ENCODE measurements around the gene GMEB2.
"Not testable (repeated sequence)": the region's sequence is repeated elsewhere in the genome, so short reads cannot be mapped to it uniquely, and the experiment has no call there.

The GMEB2 gene

DNA sequence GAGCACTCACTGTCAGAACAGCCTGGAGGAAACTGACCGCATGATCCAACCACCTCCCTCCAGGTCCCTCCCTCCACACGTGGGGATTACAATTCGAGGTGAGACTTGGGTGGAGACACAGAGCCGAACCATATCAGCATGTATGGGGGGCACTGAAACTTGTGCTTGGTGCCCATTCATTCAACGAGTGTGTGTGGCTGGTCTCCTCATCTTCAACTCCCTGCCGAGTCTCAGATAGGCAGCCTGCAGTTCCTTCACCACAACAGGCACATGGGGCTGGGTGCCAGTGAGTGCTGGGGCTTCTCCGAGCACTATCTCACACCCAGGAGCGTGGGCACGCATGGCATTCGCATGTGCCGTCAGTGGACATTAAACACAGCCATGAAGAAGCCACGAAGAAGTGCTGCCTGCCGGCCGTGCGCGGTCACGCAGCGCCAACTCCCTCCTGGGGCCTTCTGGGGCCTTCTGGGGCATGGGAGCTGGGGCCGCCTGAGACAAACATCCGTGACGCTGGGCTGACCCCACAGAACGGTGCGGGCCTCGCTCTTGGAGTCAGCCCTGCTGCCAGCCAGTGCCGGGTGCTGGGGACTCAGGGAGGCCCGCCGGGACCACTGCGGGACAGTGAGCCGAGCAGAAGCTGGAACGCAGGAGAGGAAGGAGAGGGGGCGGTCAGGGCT lies 30.5 kb upstream of the GMEB2 start:
- DNase-seq (ENCODE audit: low spot score), result no peak

DNA sequence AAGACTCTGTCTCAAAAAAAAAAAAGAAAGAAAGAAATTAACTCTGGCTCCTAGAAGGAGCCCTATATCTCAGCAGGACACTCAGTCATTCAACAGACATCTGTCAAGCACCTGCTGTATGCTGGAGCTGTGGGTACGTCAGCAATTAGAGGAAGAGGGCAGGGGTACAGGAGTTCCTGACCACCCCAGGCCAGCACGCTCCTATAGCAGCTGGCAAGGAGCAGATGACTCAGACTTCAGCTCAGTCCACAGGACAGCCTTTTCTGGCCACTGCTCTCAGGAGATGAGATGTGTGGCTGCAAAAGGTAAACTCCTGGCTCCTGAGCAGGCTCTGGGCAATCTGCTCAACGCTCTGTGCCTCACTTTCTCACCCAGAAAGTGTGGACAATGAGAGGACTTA lies 29.6 kb upstream of the GMEB2 start:
- no peak for DNase-seq (ENCODE audit: low spot score)

DNA sequence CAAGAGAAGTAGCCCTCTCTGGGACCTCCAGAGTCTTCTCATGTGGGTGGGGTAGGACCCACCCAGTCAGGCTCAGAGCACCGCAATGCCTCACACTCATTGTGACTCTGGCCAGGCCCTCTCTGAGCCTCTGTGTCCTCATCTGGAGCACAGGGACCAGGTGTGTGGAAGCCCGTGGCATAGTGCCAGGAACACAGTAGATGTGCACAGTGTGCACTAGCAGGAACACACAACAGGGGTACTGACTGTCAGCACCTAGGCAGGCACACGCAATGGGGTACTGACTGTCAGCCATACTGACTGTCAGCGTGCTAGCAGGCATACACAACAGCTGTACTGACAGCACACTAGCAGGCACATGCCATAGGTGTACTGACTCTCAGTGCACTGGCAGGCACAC lies 28.3 kb upstream of the GMEB2 start:
- no peak for DNase-seq (ENCODE audit: low spot score)

DNA sequence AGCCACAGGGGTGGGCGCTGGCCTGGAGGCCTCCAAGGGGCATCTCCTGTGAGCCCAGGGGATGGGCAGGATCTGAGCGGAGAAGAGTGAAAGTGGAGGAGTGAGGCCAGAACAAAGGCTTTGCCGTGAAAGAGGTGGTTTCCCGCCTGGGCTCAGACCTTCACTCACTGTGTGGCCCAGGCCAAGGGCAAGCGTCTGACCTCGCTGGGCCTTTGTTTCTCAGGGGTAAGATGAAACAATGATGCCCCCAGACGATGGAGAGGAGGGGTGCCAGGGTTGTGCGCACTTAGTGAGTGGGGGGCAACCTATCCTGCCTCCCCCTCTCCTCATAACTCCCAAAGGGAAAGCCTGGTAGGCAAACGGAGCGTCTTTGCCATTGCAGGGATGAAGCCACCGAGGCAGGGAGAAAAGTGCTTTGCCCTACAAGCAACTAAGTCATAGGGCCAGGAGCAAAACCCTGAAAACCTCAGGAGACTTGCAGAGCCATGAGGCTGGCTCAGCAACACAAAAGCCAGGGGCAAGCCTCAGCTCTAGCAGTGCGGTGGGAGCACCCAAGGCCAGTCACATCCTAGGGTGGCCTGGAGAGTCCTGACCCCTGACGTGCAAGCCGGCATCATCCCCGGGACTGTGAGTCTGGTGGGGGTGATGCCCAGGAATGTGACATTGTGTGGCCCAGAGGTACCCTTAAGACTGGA lies 27.2 kb upstream of the GMEB2 start:
- DNase-seq (ENCODE audit: low spot score), result no peak

DNA sequence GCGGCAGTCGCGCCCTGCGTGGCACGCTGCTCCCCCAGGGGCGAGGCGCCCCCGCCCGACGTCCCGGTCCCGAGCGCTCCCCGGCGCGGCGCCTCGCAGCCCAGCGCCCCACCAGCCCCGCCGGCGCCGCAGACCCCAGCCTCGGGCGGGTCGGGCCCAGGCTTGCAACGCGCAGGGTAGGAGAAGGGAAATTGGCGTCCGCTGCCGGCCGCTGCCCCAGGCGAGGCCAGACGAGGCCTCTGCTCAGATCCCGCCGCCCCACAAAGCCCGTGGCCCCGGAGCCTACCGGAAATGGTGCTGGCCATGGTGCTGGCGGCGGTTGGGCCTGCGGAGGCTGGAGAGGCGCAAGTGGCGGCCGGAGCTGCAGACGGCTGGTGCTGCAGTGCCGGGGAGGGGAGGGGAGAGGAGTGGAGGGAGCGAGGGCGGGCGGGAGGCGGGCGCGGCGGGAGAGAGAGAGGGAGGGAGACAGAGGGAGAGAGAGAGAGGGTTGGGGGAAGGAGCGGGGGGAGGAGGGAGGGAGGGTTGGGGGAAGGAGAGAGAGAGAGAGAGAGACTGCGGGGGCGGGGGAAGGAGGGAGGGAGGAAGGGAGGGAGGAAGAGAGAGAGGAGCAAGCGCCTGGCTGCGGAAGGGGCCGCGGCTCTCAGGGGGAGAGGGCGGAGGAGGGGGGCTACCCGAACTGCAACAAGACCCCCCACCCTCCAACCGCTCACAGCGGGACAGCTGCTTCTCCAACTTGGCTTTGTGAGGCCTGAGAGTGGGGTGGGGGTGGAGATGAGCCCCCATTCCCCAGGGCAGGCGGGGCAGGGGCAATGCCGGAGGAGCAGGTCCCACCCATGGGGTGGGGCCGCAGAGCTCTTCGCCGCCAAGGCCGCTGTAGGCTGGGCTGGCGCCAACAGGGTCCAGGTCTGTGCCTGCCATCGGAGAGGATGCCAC lies 26.4 kb upstream of the GMEB2 start, which contains the start of gene STMN3:
TSS of gene STMN3 (minus strand) at position 384 of the 933 bp plus-strand sequence. CDS start at position 305, 79 bp downstream.
- peak; percentile 66 for DNase-seq (ENCODE audit: low spot score)

DNA sequence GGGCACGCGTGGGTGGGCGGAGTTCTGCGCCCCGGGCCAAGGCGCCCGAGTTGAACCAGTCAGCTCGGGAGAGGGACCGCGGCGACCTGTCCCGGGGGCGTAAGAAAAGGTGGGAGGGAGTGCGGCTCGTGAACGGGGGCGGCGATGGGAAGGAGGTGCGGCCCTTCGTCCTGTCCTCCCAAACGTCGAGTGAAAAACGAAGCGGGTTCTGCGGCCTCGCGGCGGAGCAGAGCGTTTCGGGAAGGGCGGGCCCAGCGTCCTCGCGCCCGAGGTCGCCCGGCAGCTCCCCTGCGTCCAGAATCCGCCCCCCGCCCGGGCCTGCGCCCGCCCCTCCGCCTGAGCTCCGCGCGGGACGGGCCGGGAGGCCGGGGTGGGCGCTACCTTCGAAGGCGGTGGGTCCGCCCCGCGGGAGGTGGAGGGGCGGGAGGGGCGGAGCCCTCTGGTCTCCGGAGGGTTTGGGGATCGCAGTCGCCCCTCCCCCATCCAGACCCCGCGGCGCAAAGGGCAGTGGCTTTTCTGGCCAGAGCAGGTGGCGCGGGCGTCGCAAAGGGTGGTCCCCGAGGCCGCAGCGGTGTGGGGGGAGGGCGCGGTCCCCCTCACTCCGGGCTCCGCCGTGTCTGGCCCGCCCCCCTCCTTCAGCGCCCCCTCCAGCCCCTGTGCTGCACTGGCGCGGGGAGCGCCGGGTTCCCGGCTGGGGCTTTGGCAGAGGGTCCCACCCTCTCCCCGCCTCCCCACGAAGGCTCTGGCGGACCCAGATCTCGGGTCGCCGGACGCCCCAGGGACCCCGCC lies 25.5 kb upstream of the GMEB2 start:
- DNase-seq (ENCODE audit: low spot score), result peak; percentile 18

DNA sequence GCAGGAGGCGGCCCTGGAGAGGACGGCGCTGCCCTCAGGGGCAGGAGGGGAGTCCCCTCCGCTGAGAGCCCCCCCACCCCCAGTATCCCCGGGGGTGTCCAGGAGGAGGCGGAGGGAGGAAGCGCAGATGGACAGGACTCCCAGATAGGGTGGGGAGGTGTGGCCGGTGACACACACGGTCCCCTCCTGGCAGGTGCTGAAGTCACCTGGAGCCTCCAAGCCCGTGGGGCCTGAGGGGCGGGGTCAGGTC lies 25.0 kb upstream of the GMEB2 start:
- DNase-seq (ENCODE audit: low spot score), result peak; percentile 38

DNA sequence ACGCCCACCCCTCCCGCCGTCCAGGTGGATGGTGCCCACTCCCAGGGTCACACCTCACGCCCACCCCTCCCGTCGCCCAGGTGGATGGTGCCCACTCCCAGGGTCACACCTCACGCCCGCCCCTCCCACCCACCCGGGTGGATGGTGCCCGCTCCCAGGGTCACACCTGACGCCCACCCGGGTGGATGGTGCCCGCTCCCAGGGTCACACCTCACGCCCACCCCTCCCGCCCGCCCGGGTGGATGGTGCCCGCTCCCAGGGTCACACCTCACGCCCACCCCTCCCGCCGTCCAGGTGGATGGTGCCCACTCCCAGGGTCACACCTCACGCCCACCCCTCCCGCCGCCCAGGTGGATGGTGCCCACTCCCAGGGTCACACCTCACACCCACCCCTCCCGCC lies 23.6 kb upstream of the GMEB2 start:
- not testable (repeated sequence) for DNase-seq (ENCODE audit: low spot score)

DNA sequence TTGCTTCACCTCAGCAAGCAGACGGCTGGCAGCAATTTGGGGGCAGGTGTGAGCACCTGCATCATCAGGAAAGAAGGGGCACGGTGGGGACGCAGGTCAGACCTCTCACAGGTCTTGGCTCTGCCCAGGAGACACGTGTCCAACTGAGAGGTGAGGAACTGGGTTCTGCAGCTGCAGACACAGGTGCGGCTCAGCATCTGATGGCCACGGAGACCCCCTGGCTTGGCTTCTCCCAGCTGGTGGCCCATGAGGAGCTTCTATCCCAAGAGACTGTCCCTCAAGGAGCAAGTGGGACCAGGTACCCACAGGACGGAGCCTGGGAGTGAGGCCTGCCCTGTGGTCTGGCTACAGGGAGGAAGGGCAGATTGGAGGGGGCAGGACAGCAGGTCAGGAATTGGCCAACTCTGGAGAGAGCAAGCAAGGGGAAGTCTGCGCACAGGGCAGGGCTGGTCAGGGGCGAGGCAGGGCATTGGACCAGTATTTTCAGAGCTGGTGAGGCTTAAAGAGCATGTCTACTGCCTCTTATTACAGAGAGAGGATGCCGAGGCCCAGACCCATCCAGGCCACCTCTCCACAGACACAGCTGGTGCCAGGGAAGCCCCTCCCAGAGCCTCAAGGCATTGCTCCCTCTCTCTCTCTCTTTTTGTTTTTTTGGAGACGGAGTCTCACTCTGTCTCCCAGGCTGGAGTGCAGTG lies 22.1 kb upstream of the GMEB2 start:
- no peak for DNase-seq (ENCODE audit: low spot score)

DNA sequence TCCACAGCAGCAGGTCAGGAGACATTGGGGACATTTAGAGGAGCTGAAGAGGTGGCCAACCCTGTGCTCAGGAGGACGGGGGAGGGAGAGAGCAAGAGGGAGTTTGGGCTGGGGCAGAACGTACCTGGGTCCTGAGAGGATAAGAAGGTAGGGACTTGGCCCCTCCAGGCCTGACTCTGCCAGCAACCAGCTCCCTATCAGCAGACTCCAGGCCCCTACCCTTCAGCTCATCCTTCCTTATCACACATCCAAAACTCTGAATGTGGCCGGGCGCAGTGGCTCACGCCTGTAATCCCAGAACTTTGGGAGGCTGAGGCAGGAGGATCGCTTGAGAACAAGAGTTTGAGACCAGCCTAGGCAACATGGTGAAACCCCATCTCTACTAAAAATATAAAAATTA lies 21.3 kb upstream of the GMEB2 start:
- DNase-seq (ENCODE audit: low spot score), result no peak

DNA sequence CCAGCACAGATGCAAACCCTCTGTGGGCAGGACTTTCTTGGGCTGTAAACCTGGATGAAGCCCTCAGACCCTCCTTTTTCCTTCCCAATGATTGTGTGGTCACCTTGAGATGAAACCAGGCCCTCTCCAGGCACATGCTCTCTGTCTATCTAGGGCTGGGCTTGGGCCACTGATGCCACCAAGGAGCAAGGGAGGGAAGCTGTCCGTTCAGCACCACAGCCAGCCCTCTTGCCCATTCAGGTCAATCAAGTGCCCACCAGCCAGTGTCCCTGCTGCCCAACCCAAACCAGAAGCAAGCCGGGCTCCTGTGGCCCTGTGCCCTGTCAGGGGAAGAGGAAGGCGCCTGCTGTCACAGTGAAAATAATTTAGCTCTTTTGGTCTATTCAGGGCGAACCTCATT lies 18.3 kb upstream of the GMEB2 start:
- no peak for DNase-seq (ENCODE audit: low spot score)

DNA sequence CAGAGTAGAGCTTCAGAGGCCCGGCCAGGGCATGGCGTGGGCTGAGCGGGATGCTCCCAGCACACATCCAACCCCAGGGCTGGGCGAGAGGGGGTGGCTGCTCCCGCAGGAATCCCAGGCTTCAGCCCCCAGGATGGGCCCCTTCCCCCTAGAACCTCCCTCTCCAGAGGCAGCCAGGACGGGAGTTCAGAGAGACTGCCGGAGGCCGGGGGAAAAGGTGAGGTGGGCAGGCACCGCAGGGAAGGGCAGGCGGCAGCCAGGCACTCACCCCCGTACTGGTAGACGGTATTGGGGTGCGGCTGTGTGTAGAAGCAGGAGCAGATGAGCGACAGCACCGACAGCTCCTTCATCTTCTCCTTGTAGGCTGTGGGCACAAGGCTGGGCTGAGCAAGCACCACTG lies 17.0 kb upstream of the GMEB2 start:
- no peak for DNase-seq (ENCODE audit: low spot score)

DNA sequence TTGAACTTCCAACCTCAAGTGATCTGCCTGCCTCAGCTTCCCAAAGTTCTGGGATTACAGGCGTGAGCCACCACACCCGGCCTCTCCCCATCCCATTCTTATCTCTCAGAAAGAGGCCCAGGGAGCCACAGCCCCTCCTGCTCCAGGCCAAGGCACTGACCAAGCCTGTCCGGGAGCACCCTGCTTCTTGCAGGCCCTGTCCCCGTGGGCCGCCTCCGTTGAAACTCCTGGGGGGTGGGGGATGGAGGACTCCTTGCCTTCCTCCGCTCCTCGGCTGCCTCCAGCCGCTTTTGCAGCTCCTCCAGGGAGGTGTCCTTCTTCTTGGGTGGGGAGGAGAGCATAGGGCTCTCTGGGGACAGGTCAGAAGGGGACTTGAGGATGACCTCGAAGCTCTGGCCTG lies 16.6 kb upstream of the GMEB2 start:
- no peak for DNase-seq (ENCODE audit: low spot score)

DNA sequence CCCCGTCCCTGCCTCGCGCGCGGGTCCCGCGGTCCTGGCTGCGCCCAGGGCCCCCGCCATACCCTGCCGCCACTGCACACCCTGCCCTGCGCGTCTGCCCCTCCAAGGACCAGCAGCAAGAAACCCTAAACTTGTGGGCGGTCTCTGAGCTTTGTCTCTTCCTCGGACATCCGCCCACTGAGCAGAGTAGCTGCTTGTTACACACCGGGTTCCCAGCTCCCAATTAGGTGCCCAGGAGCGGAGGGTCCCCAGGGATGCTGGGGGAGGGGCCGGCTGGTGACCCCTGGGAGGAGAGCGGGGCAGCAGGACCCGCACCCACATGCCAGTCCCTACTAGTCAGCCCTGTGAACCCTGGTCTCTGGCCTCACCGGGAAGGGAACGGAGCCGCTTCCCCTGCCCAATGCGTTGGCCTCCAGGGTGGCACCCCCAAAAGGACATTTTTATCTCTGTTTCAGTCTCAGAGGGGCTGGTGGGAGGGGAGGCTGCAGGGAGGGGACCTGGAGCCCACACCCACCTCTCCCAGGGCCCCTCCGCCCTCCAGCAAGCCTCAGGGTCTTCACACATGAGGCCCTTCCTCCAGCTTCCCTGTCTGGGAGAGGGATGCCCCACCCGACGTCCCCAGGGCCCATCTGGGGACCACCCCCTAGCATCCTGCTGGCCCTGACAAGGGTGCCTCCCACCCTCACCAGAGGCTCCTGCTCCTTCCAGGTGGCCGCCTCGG lies 15.8 kb upstream of the GMEB2 start:
- no peak for DNase-seq (ENCODE audit: low spot score)

DNA sequence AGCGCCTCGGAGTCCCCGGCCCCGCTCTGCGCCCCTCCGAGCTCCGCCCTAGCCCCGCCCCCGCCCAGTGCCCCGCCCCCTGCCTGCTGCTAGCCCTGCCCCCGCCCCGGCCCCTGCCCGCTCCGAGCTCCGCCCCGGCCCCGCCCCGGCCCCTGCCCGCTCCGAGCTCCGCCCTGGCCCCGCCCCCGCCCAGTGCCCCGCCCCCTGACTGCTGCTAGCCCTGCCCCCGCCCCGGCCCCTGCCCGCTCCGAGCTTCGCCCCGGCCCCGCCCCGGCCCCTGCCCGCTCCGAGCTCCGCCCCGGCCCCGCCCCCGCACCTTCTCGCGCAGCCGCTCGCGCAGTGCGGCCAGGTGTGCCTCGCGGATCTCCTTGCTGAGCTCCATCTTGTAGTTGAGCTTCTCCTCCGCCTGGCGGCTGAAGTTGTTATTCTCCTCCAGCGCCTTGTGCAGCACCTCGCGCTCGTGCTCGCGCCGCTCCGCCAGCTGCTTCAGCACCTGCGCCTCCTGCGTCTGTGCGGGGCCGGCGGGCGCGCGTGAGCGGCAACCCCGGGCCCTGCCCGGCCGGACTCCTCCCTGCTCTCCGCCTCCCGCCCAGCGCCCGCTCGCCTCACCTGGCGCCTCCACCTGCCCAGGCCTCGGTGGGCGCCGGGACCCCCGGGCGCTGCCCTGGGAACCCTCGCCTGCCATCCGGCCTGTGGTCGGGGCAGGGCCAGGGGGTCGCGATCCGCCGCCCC lies 15.1 kb upstream of the GMEB2 start:
- peak; percentile 97 for DNase-seq (ENCODE audit: low spot score)

DNA sequence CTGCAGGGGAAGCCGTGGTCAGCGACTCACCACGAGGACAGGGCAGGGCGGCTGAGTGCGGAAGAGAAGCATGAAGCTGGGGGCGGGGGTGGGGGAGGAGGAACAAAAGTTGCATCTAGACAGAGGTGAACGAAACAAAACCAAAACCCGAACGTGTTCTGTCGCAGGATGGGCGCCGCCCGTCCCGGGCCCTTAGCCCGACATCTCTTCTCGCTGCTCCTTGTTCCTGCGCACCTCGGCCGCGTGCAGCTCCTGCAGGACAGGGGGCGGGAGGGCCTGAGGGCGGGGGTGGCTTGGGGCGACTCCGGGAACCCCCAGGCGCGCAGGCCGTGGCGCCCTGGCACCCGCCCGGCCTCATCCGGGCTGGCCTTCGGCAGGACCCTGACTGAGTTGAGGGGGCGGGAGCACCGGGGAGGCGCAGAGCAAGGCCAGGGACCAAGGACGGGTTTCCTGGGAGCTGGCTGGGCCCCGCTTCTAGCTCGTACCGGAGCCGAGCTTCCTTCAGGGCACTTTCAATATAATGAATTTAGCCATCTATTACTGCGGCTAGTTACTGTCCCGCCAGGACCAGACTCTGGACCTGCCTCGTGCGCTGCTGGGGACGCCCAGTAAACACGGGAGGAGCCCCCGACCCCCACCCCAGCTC lies 14.4 kb upstream of the GMEB2 start:
- peak; percentile 57 for DNase-seq (ENCODE audit: low spot score)

DNA sequence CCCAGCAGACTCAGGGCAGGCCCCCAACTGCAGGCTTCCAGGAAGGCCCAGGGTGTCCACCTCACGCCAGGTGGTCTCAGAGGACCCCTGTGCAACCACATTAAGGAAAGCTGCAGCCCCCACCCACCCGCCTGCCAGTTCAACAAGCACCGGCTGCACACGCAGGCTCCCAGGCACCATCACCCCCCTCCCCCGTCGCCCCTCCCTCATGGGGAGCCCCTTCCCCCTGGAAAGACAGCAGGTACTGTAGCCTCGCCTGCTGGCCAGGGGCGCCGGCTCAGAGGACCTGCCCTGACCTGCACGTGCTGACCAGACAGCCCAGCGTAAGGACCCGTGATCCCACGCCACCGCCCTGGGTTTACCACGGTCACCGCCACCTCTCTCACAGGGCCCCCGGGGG lies 13.8 kb upstream of the GMEB2 start:
- DNase-seq (ENCODE audit: low spot score), result not testable (repeated sequence)

DNA sequence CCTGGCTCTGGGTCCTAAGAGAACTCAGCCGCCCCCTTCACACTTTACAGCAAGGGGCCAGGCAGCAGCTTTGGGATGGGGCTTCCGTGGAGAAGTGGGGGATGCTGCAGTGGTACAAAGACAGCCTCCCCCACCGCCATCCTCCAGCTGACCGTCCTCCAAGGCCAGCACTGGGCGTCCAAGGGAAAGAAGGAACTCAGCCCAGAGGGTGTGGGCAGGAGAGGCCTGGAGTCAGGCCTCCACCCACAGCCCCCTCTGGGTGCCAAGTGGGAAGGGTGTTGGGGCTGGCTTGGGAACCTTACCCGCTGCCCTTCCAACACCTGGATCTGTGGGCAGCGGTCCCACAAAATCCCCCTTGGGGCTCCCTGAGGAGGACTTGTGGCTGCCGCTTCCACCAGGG lies 13.2 kb upstream of the GMEB2 start:
- DNase-seq (ENCODE audit: low spot score), result no peak

DNA sequence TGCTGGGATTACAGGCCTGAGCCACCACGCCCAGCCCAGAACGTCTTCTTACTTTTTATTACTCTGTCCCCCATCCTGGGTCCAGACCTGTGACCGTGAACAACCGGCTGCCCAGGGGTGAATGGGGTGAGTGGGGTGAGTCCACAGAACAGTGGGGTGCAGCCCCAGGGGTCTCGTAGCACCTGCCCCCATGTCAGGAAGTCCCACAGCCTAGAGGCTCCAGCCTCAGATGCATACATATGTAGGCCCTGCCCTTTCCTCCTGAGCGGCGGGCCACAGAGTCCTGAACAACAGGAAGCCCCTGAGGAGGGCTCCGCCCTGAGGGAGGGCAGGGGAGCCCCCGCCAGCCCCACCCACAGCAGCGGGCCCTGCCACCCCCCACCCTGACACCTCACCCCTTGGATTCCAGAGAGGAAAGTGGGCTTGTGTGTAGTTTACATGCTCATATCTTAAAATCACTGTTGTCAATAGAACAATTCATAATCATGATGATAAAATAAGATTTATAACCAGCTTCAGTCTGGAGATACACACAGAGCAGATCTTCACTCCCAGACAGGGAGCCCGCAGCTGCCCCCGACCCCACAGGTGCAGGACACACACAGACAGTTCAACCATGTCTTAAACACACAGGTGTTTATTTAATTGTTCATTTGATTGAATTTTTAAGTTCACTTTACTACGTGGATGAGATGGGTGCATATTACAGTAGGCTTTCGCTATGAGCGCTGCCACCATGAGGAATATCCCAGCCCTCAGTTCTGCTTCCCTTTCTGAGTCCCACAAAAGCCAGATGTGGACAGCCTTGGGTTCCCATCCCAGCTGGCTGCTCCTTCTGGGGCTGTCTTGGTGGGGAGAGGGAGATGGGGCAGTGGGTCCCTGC lies 12.4 kb upstream of the GMEB2 start:
- peak; percentile 85 for DNase-seq (ENCODE audit: low spot score)

Measured in CD4-positive, alpha-beta T cell treated with Interleukin-2 at 100 ng/mL for 4 hours (primary cell).